IPS-18a (cell line): ENCODE results near the gene UFM1.
"Not testable (repeated sequence)": the region's sequence is repeated elsewhere in the genome, so short reads cannot be mapped to it uniquely, and the experiment has no call there.

Experiments
- H3K27ac ChIP-seq: one replicate; pipeline ENCODE4 v1.5.1; 2013; ENCODE audit warnings: low read length
- H3K27me3 ChIP-seq: one replicate; pipeline ENCODE4 v1.6.1; 2013; ENCODE audit warnings: mild to moderate bottlenecking, low read length; ENCODE audit not compliant: control insufficient read depth, insufficient read depth
- H3K36me3 ChIP-seq: one replicate; pipeline ENCODE4 v1.6.1; 2013; ENCODE audit warnings: low read depth, low read length; ENCODE audit not compliant: control insufficient read depth
- H3K4me1 ChIP-seq: one replicate; pipeline ENCODE4 v1.6.1; 2013; ENCODE audit warnings: low read depth, low read length; ENCODE audit not compliant: control insufficient read depth
- H3K4me3 ChIP-seq: one replicate; pipeline ENCODE4 v1.5.1; 2013; ENCODE audit warnings: low read length
- H3K9ac ChIP-seq: one replicate; pipeline ENCODE4 v1.6.1; 2013; ENCODE audit warnings: mild to moderate bottlenecking, low read length, moderate library complexity
- H3K9me3 ChIP-seq: one replicate; pipeline ENCODE4 v1.6.1; 2013; ENCODE audit warnings: low read depth, low read length; ENCODE audit not compliant: control insufficient read depth

Gene UFM1

DNA sequence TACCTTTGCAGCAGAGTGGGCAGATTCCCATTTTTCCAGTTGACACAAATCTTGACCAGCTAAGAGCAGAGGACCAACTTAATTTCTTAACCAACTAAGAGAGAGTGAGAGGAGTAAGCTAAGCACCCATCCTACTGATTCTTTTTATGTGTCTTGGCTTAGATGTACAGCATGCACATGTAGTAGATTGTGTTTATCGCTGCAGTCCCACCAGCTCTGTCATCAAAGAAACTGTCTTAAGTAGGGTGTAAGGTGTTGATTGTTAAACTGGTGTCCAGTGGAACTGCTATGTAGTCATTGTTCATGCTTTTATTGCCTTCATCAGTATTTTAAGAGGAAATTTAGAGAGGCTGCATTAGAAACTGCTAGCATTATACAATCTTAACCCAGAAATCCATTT, 9.0 kb upstream of the UFM1 start:
- Histone ChIP-seq H3K9ac (no peak overlapping the region), H3K4me3 (no peak overlapping the region), H3K27ac (no peak overlapping the region), H3K9me3 (no peaks in the 10 kb centered on the region), H3K36me3 (no peaks in the 10 kb centered on the region), H3K4me1 (peaks cover 7% of the 10 kb centered on the region), H3K27me3 (no peaks in the 10 kb centered on the region)

GRCh38 chr13:38341149-38341692, 8.4 kb upstream of the UFM1 start:
- H3K27me3 ChIP-seq: no peaks in the 10 kb centered on the region
- H3K9ac ChIP-seq: no peak overlapping the region
- H3K9me3 ChIP-seq: no peaks in the 10 kb centered on the region
- H3K4me3 ChIP-seq: no peak overlapping the region
- peaks cover 5% of the 10 kb centered on the region for H3K4me1 ChIP-seq
- H3K36me3 ChIP-seq: no peaks in the 10 kb centered on the region
- no peak overlapping the region for H3K27ac ChIP-seq

GRCh38 chr13:38346764-38347163, 2.9 kb upstream of the UFM1 start:
- peak overlapping the region; percentile 8 for H3K4me3 ChIP-seq
- H3K9me3 ChIP-seq: no peaks in the 10 kb centered on the region
- no peak overlapping the region for H3K9ac ChIP-seq
- no peaks in the 10 kb centered on the region for H3K36me3 ChIP-seq
- no peaks in the 10 kb centered on the region for H3K27me3 ChIP-seq
- H3K4me1 ChIP-seq: peaks cover 33% of the 10 kb centered on the region
- H3K27ac ChIP-seq: no peak overlapping the region

DNA sequence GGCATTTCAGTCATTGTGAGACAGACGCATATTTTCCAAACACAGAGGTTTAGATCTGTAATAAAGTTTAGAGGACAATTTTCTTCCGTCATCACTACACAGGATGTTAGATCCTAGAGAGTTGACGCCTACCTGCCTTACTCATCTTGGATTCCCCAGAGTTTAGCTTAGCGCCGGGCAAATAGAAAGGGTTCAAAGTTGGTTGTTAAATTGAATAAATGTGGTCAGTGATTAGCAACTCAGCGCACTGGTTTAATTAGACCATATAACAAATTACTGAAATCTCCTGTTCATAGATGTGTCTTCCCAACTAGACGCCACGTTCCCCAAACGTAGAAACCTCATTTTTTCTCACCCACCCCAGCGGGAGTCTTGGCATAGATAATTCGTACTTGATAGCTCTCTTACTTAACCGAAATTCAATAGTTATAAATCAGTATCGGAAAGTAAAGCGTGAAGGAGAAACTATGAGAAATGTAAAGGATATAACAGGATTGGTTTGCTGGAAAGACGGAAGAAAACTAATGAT, 726 bp upstream of the UFM1 start:
- peaks cover 33% of the 10 kb centered on the region for H3K4me1 ChIP-seq
- no peaks in the 10 kb centered on the region for H3K9me3 ChIP-seq
- peak overlapping the region; percentile 12 for H3K27ac ChIP-seq
- no peaks in the 10 kb centered on the region for H3K27me3 ChIP-seq
- peak overlapping the region; percentile 33 for H3K9ac ChIP-seq
- peak overlapping the region; percentile 99 for H3K4me3 ChIP-seq
- peaks cover 9% of the 10 kb centered on the region for H3K36me3 ChIP-seq

GRCh38 chr13:38350114-38350617, 515 bp downstream of the UFM1 start:
- Histone ChIP-seq H3K27ac (peak overlapping the region; percentile 25), H3K4me1 (peaks cover 33% of the 10 kb centered on the region), H3K9ac (peak overlapping the region; percentile 65)

GRCh38 chr13:38355595-38356119, 6.0 kb downstream of the UFM1 start:
- H3K36me3 ChIP-seq: peaks cover 32% of the 10 kb centered on the region
- no peaks in the 10 kb centered on the region for H3K27me3 ChIP-seq
- no peak overlapping the region for H3K27ac ChIP-seq
- H3K9ac ChIP-seq: no peak overlapping the region
- H3K4me3 ChIP-seq: no peak overlapping the region
- H3K4me1 ChIP-seq: peaks cover 4% of the 10 kb centered on the region
- no peaks in the 10 kb centered on the region for H3K9me3 ChIP-seq

More at GRCh38 chr13:38350114-38350617, 515 bp downstream of the UFM1 start:
- peak overlapping the region; percentile 99 for H3K4me3 ChIP-seq
- no peaks in the 10 kb centered on the region for H3K27me3 ChIP-seq
- H3K36me3 ChIP-seq: peaks cover 21% of the 10 kb centered on the region
- no peaks in the 10 kb centered on the region for H3K9me3 ChIP-seq

DNA sequence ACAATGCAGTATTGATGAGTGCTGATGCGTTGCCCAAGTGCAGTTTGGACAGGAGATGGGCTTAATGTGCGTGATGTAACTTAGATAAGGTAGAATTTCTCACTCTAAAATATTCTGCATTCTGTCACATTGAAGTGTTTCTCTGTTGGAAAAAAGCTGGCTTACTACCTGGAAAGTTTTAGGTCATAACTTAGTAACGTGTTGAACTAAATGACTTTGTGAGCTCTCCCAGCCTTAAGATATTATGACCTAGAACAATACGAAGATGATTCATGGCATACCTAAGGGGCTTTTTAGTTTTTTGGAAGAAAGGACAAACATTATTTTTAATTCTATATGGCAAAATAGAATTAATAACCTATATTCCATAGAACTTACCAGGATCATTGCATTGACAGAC, 9.0 kb downstream of the UFM1 start:
- Histone ChIP-seq H3K36me3 (peaks cover 37% of the 10 kb centered on the region), H3K4me3 (no peak overlapping the region), H3K27me3 (no peaks in the 10 kb centered on the region), H3K9ac (no peak overlapping the region), H3K4me1 (no peaks in the 10 kb centered on the region), H3K27ac (no peak overlapping the region), H3K9me3 (no peaks in the 10 kb centered on the region)

DNA sequence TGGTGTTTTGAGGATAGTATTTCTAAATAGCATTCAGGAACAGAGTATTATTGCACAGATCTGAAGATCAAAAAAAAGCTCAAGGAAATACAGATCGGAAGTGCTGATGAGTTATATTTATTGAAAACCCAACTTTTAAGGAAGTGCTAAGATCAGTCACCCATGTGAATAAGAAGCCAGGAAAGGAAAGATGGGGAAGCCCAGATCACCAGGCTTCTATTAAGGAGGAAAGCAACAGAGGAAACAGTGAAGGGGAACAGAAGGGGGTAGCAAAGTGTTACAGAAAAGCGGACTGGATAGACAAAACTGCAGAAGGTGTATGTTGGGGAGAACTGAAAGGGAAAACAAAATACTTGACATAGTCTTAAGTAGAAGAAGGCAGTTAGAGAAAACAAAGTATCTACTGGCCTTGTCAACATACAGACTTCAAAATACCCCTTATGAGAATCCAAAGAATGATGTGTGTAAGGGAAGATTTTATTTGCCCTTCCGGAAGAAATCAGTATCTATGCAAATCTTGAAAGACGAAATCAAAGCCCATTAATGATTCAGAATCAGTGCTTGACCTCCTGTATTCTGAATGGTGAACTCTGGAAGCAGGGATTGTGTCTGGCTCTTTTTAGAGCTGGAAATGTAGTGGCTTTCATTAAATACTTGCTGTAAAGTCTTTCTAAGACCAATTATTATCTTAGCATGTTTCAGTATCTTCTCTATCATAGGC, 12.1 kb downstream of the UFM1 start:
- peaks cover 22% of the 10 kb centered on the region for H3K36me3 ChIP-seq
- no peak overlapping the region for H3K9ac ChIP-seq
- no peaks in the 10 kb centered on the region for H3K4me1 ChIP-seq
- H3K27me3 ChIP-seq: no peaks in the 10 kb centered on the region
- no peak overlapping the region for H3K27ac ChIP-seq
- H3K4me3 ChIP-seq: no peak overlapping the region
- H3K9me3 ChIP-seq: no peaks in the 10 kb centered on the region

- no peak overlapping the region for H3K9ac ChIP-seq
Measured at GRCh38 chr13:38363219-38363618, 13.6 kb downstream of the UFM1 start.

DNA sequence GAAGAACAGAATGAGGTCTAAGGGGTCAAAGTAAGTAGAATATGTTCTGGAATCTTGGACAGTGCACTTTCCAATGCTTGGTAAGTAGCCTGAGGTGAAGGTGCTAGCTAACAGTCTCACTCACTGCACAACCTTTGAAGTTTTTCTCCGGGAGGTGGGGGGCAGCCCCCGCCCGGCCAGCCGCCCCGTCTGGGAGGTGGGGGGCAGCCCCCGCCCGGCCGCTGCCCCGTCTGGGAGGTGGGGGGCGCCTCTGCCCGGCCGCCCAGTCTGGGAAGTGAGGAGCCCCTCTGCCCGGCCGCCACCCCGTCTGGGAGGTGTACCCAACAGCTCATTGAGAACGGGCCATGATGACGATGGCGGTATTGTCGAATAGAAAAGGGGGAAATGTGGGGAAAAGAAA, 14.1 kb downstream of the UFM1 start:
- H3K27ac ChIP-seq, H3K9me3 ChIP-seq: not testable (repeated sequence)

More at GRCh38 chr13:38363219-38363618, 13.6 kb downstream of the UFM1 start:
- no peaks in the 10 kb centered on the region for H3K4me1 ChIP-seq
- no peaks in the 10 kb centered on the region for H3K27me3 ChIP-seq
- H3K36me3 ChIP-seq: peaks cover 17% of the 10 kb centered on the region
- no peak overlapping the region for H3K4me3 ChIP-seq
- no peaks in the 10 kb centered on the region for H3K9me3 ChIP-seq
- no peak overlapping the region for H3K27ac ChIP-seq

DNA sequence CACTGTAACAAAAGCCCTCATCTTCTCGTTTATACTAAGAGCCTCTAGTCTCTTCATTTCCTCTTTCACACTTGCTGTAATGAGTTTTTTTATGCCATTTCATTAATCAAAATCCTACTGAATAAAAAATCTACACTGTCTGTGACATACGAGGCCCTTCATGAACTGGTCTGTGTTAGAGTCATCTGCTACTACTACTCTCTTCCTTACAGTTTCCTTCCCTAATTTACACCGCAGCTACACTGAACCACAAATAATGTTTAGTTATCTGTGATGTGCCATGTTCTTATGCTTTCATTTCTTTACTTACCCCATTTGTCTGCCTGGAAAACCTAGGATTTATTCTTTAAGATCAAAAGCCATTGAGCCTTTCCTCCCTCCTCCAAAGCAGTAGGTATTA, 16.0 kb downstream of the UFM1 start:
- H3K27me3 ChIP-seq: no peaks in the 10 kb centered on the region
- H3K9ac ChIP-seq: no peak overlapping the region
- H3K27ac ChIP-seq: no peak overlapping the region
- no peak overlapping the region for H3K4me3 ChIP-seq
- H3K36me3 ChIP-seq: peaks cover 12% of the 10 kb centered on the region
- H3K9me3 ChIP-seq: no peaks in the 10 kb centered on the region
- no peaks in the 10 kb centered on the region for H3K4me1 ChIP-seq

More for the DNA sequence above, 14.1 kb downstream of the UFM1 start:
- not testable (repeated sequence) for H3K27me3 ChIP-seq, H3K4me1 ChIP-seq, H3K9ac ChIP-seq, H3K4me3 ChIP-seq
- H3K36me3 ChIP-seq: peaks cover 17% of the 10 kb centered on the region
